ENCODE results near the gene DIO1. TPM values are rescaled to one million over a fixed set of nuclear protein-coding genes. Genes with fewer than 3 reads are reported as not detected.

Gene DIO1
- total and polyA plus RNA-seq, 9 of the 15 experiments (the other 6 are each of a cell fraction or from before 2014, with no cell fraction given), result not detected

DNA sequence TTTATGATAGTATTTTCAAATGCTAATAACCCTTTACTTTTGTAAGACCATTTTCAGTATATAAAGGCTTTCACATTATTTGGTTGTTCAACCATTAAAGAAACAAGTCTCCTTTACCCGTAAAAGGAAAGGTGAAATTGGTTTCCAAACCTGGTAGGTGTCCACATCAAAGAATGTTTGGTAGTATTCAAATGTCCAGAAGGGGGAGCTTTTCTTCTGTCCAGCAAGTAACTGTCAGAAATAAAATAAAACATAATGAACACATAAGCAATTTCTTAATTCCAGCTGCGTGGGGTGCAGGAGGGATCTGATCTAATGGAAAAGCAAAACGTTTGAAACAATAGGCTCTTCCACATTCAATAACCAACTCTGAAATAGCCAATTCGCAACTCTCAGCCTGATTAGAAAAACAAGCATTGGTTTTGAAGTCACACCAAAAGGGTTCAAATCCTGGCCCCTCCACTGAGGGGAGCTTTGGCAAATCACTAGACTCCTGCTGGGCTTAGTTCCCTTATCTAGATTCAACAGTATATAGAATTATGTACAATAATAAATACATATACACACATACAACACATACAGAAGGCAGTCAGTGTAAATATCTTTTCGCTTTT, 15.4 kb upstream of the DIO1 start (continued):
- TF ChIP-seq, protein P1, sequence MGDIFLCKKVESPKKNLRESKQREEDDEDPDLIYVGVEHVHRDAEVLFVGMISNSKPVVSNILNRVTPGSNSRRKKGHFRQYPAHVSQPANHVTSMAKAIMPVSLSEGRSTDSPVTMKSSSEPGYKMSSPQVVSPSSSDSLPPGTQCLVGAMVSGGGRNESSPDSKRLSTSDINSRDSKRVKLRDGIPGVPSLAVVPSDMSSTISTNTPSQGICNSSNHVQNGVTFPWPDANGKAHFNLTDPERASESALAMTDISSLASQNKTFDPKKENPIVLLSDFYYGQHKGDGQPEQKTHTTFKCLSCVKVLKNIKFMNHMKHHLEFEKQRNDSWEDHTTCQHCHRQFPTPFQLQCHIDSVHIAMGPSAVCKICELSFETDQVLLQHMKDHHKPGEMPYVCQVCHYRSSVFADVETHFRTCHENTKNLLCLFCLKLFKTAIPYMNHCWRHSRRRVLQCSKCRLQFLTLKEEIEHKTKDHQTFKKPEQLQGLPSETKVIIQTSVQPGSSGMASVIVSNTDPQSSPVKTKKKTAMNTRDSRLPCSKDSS (IDR thresholded peaks at IDR 0.05; ENCODE audit: low read depth, partially characterized antibody), result no peak
- TF ChIP-seq ZFP1 (CRISPR knock-in tag; IDR thresholded peaks at IDR 0.05), result no peak
- TF ChIP-seq, protein P2, sequence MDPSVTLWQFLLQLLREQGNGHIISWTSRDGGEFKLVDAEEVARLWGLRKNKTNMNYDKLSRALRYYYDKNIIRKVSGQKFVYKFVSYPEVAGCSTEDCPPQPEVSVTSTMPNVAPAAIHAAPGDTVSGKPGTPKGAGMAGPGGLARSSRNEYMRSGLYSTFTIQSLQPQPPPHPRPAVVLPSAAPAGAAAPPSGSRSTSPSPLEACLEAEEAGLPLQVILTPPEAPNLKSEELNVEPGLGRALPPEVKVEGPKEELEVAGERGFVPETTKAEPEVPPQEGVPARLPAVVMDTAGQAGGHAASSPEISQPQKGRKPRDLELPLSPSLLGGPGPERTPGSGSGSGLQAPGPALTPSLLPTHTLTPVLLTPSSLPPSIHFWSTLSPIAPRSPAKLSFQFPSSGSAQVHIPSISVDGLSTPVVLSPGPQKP (CRISPR knock-in tag; IDR thresholded peaks at IDR 0.05), result no peak
- 0 out of 2 replicates have a peak, but pooled peaks have one; percentile 39 for TF ChIP-seq NBN (IDR thresholded peaks at IDR 0.05; ENCODE audit: low read depth)
- TF ChIP-seq MTF1 (CRISPR knock-in tag; IDR thresholded peaks at IDR 0.05; ENCODE audit: borderline replicate concordance), result no peak
- no peak for TF ChIP-seq ZNF165 (CRISPR knock-in tag; IDR thresholded peaks at IDR 0.05; ENCODE audit: borderline replicate concordance)
- no peak for TF ChIP-seq XRCC3 (IDR thresholded peaks at IDR 0.05)
- TF ChIP-seq, protein P3, sequence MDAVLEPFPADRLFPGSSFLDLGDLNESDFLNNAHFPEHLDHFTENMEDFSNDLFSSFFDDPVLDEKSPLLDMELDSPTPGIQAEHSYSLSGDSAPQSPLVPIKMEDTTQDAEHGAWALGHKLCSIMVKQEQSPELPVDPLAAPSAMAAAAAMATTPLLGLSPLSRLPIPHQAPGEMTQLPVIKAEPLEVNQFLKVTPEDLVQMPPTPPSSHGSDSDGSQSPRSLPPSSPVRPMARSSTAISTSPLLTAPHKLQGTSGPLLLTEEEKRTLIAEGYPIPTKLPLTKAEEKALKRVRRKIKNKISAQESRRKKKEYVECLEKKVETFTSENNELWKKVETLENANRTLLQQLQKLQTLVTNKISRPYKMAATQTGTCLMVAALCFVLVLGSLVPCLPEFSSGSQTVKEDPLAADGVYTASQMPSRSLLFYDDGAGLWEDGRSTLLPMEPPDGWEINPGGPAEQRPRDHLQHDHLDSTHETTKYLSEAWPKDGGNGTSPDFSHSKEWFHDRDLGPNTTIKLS (IDR thresholded peaks at IDR 0.05; ENCODE audit: borderline replicate concordance, low read depth), result no peak
- peak; percentile 71 for TF ChIP-seq SMC3 (conservative IDR thresholded peaks at IDR 0.05; ENCODE audit: insufficient read depth, low read depth, low read length)
- no peak for TF ChIP-seq CREM (IDR thresholded peaks at IDR 0.05; ENCODE audit: low read depth)
- no peak for TF ChIP-seq BRD4 (IDR thresholded peaks at IDR 0.05)
- TF ChIP-seq CEBPB (tag; IDR thresholded peaks at IDR 0.05), result no peak
- TF ChIP-seq SIN3B (IDR thresholded peaks at IDR 0.05; ENCODE audit: low read depth), result no peak
- TF ChIP-seq TEAD4 (IDR thresholded peaks at IDR 0.05; ENCODE audit: low read length), result peak; percentile 33; the same call in 1 of the 2 replicates
- TF ChIP-seq TEAD4 (CRISPR knock-in tag; IDR thresholded peaks at IDR 0.05; ENCODE audit: borderline replicate concordance), result no peak
- TF ChIP-seq, protein P4, sequence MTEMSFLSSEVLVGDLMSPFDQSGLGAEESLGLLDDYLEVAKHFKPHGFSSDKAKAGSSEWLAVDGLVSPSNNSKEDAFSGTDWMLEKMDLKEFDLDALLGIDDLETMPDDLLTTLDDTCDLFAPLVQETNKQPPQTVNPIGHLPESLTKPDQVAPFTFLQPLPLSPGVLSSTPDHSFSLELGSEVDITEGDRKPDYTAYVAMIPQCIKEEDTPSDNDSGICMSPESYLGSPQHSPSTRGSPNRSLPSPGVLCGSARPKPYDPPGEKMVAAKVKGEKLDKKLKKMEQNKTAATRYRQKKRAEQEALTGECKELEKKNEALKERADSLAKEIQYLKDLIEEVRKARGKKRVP (CRISPR knock-in tag; IDR thresholded peaks at IDR 0.05), result no peak
- TF ChIP-seq, protein P5, sequence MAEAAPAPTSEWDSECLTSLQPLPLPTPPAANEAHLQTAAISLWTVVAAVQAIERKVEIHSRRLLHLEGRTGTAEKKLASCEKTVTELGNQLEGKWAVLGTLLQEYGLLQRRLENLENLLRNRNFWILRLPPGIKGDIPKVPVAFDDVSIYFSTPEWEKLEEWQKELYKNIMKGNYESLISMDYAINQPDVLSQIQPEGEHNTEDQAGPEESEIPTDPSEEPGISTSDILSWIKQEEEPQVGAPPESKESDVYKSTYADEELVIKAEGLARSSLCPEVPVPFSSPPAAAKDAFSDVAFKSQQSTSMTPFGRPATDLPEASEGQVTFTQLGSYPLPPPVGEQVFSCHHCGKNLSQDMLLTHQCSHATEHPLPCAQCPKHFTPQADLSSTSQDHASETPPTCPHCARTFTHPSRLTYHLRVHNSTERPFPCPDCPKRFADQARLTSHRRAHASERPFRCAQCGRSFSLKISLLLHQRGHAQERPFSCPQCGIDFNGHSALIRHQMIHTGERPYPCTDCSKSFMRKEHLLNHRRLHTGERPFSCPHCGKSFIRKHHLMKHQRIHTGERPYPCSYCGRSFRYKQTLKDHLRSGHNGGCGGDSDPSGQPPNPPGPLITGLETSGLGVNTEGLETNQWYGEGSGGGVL (CRISPR knock-in tag; IDR thresholded peaks at IDR 0.05), result no peak
- no peak for TF ChIP-seq ZNF507 (tag; conservative IDR thresholded peaks at IDR 0.05)
- no peak for TF ChIP-seq PTRF (tag; IDR thresholded peaks at IDR 0.05)
- TF ChIP-seq TEAD1 (CRISPR knock-in tag; IDR thresholded peaks at IDR 0.05), result peak in 1 of 2 experiments; percentile 49; a peak in 1 of 4 replicates
